Type B pancreatic cell (in vitro differentiated cells): ENCODE data around the gene LHX5. TPM values are rescaled to one million over a fixed set of nuclear protein-coding genes. Genes with fewer than 3 reads are reported as not detected.

Experiments used
- DNase-seq: peaks from one replicate; pipeline ENCODE4 v3.0.0; 2021; ENCODE audit warnings: mixed read lengths; ENCODE audit not compliant: unreplicated experiment; ENCODE audit errors: extremely low spot score
- H3K27ac Mint-ChIP-seq: 2 replicates; pipeline ENCODE4 v1.8.0; 2021; ENCODE audit warnings: mild to moderate bottlenecking, mixed read lengths
- H3K27me3 Mint-ChIP-seq: 2 replicates; pipeline ENCODE4 v1.8.0; 2021; ENCODE audit warnings: mixed read lengths
- H3K36me3 Mint-ChIP-seq: 2 replicates; pipeline ENCODE4 v1.8.0; 2021; ENCODE audit warnings: mixed read lengths
- H3K4me1 Mint-ChIP-seq: one replicate; pipeline ENCODE4 v1.8.0; 2021; ENCODE audit warnings: mixed read lengths; ENCODE audit not compliant: unreplicated experiment
- H3K4me3 Mint-ChIP-seq: 2 replicates; pipeline ENCODE4 v1.8.0; 2021; ENCODE audit warnings: mild to moderate bottlenecking, mixed read lengths
- H3K9me3 Mint-ChIP-seq: 2 replicates; pipeline ENCODE4 v1.8.0; 2021; ENCODE audit warnings: mixed read lengths
- CTCF ChIP-seq: fragments of 200-600 bp; sonication (generic); conservative IDR thresholded peaks from 2 replicates; pipeline ENCODE4 v1.5.0; 2021; ENCODE audit warnings: antibody characterized with exemption, mild to moderate bottlenecking
- total RNA-seq: library from RNA; stranded (reverse); gene quantifications from 2 replicates; pipeline ENCODE4 v1.2.1, GENCODE V29; 2021; ENCODE audit warnings: low replicate concordance

LHX5 gene
- total RNA-seq, 1 donor from 2014 or later = 0.12 TPM

GRCh38 chr12:113506867-113507266 lies 35.2 kb upstream of the LHX5 start:
- no peaks in the 10 kb centered on the region for H3K36me3 Mint-ChIP-seq
- no peaks in the 10 kb centered on the region for H3K9me3 Mint-ChIP-seq
- peaks cover 90% of the 10 kb centered on the region for H3K27me3 Mint-ChIP-seq
- DNase-seq = no peak
- no peak for TF ChIP-seq CTCF
- no peak overlapping the region for H3K27ac Mint-ChIP-seq
- H3K4me3 Mint-ChIP-seq = no peak overlapping the region
- no peaks in the 10 kb centered on the region for H3K4me1 Mint-ChIP-seq

GRCh38 chr12:113505941-113506340 lies 34.3 kb upstream of the LHX5 start:
- Mint-ChIP-seq H3K4me1 (no peaks in the 10 kb centered on the region), H3K36me3 (no peaks in the 10 kb centered on the region), H3K4me3 (no peak overlapping the region), H3K27me3 (peaks cover 90% of the 10 kb centered on the region), H3K27ac (no peak overlapping the region), H3K9me3 (no peaks in the 10 kb centered on the region)
- no peak for DNase-seq
- TF ChIP-seq CTCF = no peak

GRCh38 chr12:113504917-113505316 lies 33.2 kb upstream of the LHX5 start:
- no peaks in the 10 kb centered on the region for H3K36me3 Mint-ChIP-seq
- DNase-seq = no peak
- H3K27me3 Mint-ChIP-seq = peaks cover 90% of the 10 kb centered on the region
- no peaks in the 10 kb centered on the region for H3K9me3 Mint-ChIP-seq
- H3K4me1 Mint-ChIP-seq = no peaks in the 10 kb centered on the region
- no peak overlapping the region for H3K27ac Mint-ChIP-seq
- no peak for TF ChIP-seq CTCF
- H3K4me3 Mint-ChIP-seq = no peak overlapping the region

GRCh38 chr12:113500782-113501311 lies 29.2 kb upstream of the LHX5 start:
- H3K27ac Mint-ChIP-seq = no peak overlapping the region
- no peaks in the 10 kb centered on the region for H3K9me3 Mint-ChIP-seq
- H3K4me3 Mint-ChIP-seq = no peak overlapping the region
- H3K4me1 Mint-ChIP-seq = no peaks in the 10 kb centered on the region
- TF ChIP-seq CTCF = no peak
- H3K27me3 Mint-ChIP-seq = peaks cover 63% of the 10 kb centered on the region
- DNase-seq = no peak
- H3K36me3 Mint-ChIP-seq = no peaks in the 10 kb centered on the region

- Mint-ChIP-seq H3K27me3 (peaks cover 58% of the 10 kb centered on the region), H3K9me3 (no peaks in the 10 kb centered on the region), H3K4me1 (no peaks in the 10 kb centered on the region), H3K27ac (no peak overlapping the region), H3K36me3 (no peaks in the 10 kb centered on the region), H3K4me3 (no peak overlapping the region)
- no peak for TF ChIP-seq CTCF
- no peak for DNase-seq
Observed at GRCh38 chr12:113500306-113500675, 28.6 kb upstream of the LHX5 start.

- no peaks in the 10 kb centered on the region for H3K36me3 Mint-ChIP-seq
Observed at GRCh38 chr12:113498490-113498889, 26.8 kb upstream of the LHX5 start.

More at GRCh38 chr12:113498490-113498889, 26.8 kb upstream of the LHX5 start:
- no peaks in the 10 kb centered on the region for H3K4me1 Mint-ChIP-seq
- no peak for TF ChIP-seq CTCF
- H3K27ac Mint-ChIP-seq = no peak overlapping the region
- peaks cover 54% of the 10 kb centered on the region for H3K27me3 Mint-ChIP-seq
- H3K4me3 Mint-ChIP-seq = no peak overlapping the region
- H3K9me3 Mint-ChIP-seq = no peaks in the 10 kb centered on the region
- DNase-seq = no peak
